ENCODE measurements around the gene NUMA1. TPM values are rescaled to one million over a fixed set of nuclear protein-coding genes. Genes with fewer than 3 reads are reported as not detected.

NUMA1 gene
- total and polyA plus RNA-seq, 9 of the 15 experiments (the other 6 are each of a cell fraction or from before 2014, with no cell fraction given), result 4.1 to 104 (median 51.2) TPM

DNA sequence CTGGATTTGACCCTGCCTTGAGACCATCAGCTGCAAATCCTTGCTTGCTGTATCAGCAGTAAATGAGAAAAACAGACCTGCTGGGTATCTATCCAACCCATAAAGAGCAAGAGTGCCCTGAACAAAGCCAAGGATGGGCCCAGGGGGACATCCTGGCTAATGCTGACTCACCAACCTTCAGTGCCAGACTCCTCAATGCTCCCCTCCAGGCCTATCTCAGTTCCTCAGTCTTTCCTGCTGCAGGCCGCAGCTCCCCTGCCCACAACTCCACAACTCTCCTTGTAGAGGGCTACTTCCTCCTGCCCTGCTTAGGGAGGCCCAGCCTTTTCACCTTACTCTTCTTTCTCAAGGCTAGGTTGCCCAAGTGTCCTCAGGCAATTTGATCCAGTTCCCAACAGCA, 20.1 kb upstream of the NUMA1 start (continued):
- TF ChIP-seq ZZZ3 (IDR thresholded peaks at IDR 0.05) (no peak), TRIM24 (IDR thresholded peaks at IDR 0.05) (0 out of 4 replicates have a peak, but pooled peaks of 1 of the 2 experiments have one; percentile 31), CTBP1 (IDR thresholded peaks at IDR 0.05; ENCODE audit: borderline replicate concordance) (no peak), NR2C1 (IDR thresholded peaks at IDR 0.05) (no peak), NR2C1 (tag; IDR thresholded peaks at IDR 0.05) (no peak), ZFP36 (IDR thresholded peaks at IDR 0.05; ENCODE audit: low read depth, low read length, partially characterized antibody) (no peak), HOXB6 (CRISPR knock-in tag; IDR thresholded peaks at IDR 0.05; ENCODE audit: borderline replicate concordance) (no peak), KAT7 (CRISPR knock-in tag; IDR thresholded peaks at IDR 0.05; ENCODE audit: borderline replicate concordance) (no peak), RAD21 (CRISPR knock-in tag; conservative IDR thresholded peaks at IDR 0.05 in 1 of 2, IDR thresholded peaks at IDR 0.05 in 1 of 2) (0 out of 4 replicates have a peak, but pooled peaks of 1 of the 2 experiments have one; percentile 7), MTF1 (CRISPR knock-in tag; IDR thresholded peaks at IDR 0.05; ENCODE audit: borderline replicate concordance) (no peak), BHLHE40 (IDR thresholded peaks at IDR 0.05; ENCODE audit: low read length) (no peak), KDM2B (CRISPR knock-in tag; IDR thresholded peaks at IDR 0.05) (no peak), U2AF2 (optimal IDR thresholded peaks at IDR 0.05; ENCODE audit: low read depth, low read length) (no peak), HNRNPH1 (optimal IDR thresholded peaks at IDR 0.05; ENCODE audit: low read depth, low read length) (no peak), RBM39 (optimal IDR thresholded peaks at IDR 0.05; ENCODE audit: low read depth, low read length) (no peak), GATA2 (CRISPR knock-in tag; IDR thresholded peaks at IDR 0.05) (0 out of 2 replicates have a peak, but pooled peaks have one; percentile 21), ESRRB (CRISPR knock-in tag; IDR thresholded peaks at IDR 0.05; ENCODE audit: borderline replicate concordance) (no peak), THRA (IDR thresholded peaks at IDR 0.05) (no peak), EP400 (IDR thresholded peaks at IDR 0.05) (no peak), SETDB1 (IDR thresholded peaks at IDR 0.05; ENCODE audit: low read length) (no peak), ZNF764 (CRISPR knock-in tag; IDR thresholded peaks at IDR 0.05; ENCODE audit: low read depth) (no peak), YBX1 (IDR thresholded peaks at IDR 0.05) (no peak), ZNF780A (CRISPR knock-in tag; IDR thresholded peaks at IDR 0.05) (no peak), FOSL1 (tag; conservative IDR thresholded peaks at IDR 0.05) (no peak), ZNF253 (CRISPR knock-in tag; conservative IDR thresholded peaks at IDR 0.05) (no peak)
- TF ChIP-seq, protein P1, sequence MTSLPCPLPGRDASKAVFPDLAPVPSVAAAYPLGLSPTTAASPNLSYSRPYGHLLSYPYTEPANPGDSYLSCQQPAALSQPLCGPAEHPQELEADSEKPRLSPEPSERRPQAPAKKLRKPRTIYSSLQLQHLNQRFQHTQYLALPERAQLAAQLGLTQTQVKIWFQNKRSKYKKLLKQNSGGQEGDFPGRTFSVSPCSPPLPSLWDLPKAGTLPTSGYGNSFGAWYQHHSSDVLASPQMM (CRISPR knock-in tag; IDR thresholded peaks at IDR 0.05), result no peak
- TF ChIP-seq, protein P2, sequence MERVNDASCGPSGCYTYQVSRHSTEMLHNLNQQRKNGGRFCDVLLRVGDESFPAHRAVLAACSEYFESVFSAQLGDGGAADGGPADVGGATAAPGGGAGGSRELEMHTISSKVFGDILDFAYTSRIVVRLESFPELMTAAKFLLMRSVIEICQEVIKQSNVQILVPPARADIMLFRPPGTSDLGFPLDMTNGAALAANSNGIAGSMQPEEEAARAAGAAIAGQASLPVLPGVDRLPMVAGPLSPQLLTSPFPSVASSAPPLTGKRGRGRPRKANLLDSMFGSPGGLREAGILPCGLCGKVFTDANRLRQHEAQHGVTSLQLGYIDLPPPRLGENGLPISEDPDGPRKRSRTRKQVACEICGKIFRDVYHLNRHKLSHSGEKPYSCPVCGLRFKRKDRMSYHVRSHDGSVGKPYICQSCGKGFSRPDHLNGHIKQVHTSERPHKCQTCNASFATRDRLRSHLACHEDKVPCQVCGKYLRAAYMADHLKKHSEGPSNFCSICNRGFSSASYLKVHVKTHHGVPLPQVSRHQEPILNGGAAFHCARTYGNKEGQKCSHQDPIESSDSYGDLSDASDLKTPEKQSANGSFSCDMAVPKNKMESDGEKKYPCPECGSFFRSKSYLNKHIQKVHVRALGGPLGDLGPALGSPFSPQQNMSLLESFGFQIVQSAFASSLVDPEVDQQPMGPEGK (CRISPR knock-in tag; IDR thresholded peaks at IDR 0.05; ENCODE audit: borderline replicate concordance), result no peak

Data from K562 (cell line).